DOHH2 (cell line): ENCODE results near the gene ZNF8.

Experiments used
- H3F3A ChIP-seq: fragments of 200-600 bp; sonication (generic), shearing (Covaris generic); 2 replicates; pipeline ENCODE4 v1.6.0; 2016; ENCODE audit warnings: antibody characterized with exemption, mild to moderate bottlenecking; ENCODE audit not compliant: control insufficient read depth, insufficient read depth
- H3K27ac ChIP-seq: fragments of 200-600 bp; sonication (generic); 2 replicates; pipeline ENCODE4 v1.5.1; 2014; ENCODE audit warnings: low read depth, mild to moderate bottlenecking, low read length, moderate library complexity
- H3K27me3 ChIP-seq: fragments of 200-600 bp; sonication (generic); 2 replicates; pipeline ENCODE4 v1.6.1; 2014; ENCODE audit warnings: mild to moderate bottlenecking, low read length, mixed read lengths; ENCODE audit not compliant: control insufficient read depth
- H3K36me3 ChIP-seq: fragments of 200-600 bp; sonication (generic); 2 replicates; pipeline ENCODE4 v1.6.1; 2014; ENCODE audit warnings: mild to moderate bottlenecking, low read length, moderate library complexity, mixed read lengths; ENCODE audit not compliant: control insufficient read depth
- H3K4me1 ChIP-seq: fragments of 200-600 bp; sonication (generic); 2 replicates; pipeline ENCODE4 v1.6.1; 2014; ENCODE audit warnings: mild to moderate bottlenecking, low read length, mixed read lengths; ENCODE audit not compliant: control insufficient read depth
- H3K4me2 ChIP-seq: fragments of 200-600 bp; sonication (generic); 2 replicates; pipeline ENCODE4 v1.6.0; 2014; ENCODE audit warnings: mild to moderate bottlenecking, low read length, moderate library complexity
- H3K4me3 ChIP-seq: fragments of 200-600 bp; sonication (generic); 2 replicates; pipeline ENCODE4 v1.5.1; 2014; ENCODE audit warnings: mild to moderate bottlenecking, low read length, mixed read lengths
- H3K79me2 ChIP-seq: fragments of 200-600 bp; sonication (generic); 2 replicates; pipeline ENCODE4 v1.6.1; 2014; ENCODE audit warnings: mild to moderate bottlenecking, low read length, mixed read lengths; ENCODE audit not compliant: control insufficient read depth
- H3K9me2 ChIP-seq: fragments of 200-600 bp; sonication (generic); replicated peaks from 2 replicates; pipeline ENCODE4 v1.6.1; 2014; ENCODE audit warnings: mild to moderate bottlenecking, low read length, mixed read lengths; ENCODE audit not compliant: control insufficient read depth
- H3K9me3 ChIP-seq: fragments of 200-600 bp; sonication (generic); 2 replicates; pipeline ENCODE4 v1.6.1; 2014; ENCODE audit warnings: antibody characterized with exemption, low read length, mixed read lengths; ENCODE audit not compliant: control insufficient read depth, insufficient read depth
- H4K20me1 ChIP-seq: fragments of 200-600 bp; sonication (generic); 2 replicates; pipeline ENCODE4 v1.6.0; 2014; ENCODE audit warnings: low read depth, mild to moderate bottlenecking, antibody characterized with exemption, low read length, moderate library complexity; ENCODE audit not compliant: control insufficient read depth, insufficient read depth
- EZH2phosphoT487 ChIP-seq: fragments of 200-600 bp; sonication (generic); IDR thresholded peaks from 2 replicates; pipeline ENCODE4 v1.6.1; 2017; ENCODE audit warnings: borderline replicate concordance, mild to moderate bottlenecking, antibody characterized with exemption, low read length, moderate library complexity, mixed read lengths
- TF ChIP-seq, protein P1 (sequence below): fragments of 200-600 bp; sonication (generic); IDR thresholded peaks from one replicate; pipeline ENCODE4 v1.5.1; 2014; ENCODE audit warnings: antibody characterized with exemption, mild to moderate bottlenecking, low read depth, low read length; ENCODE audit not compliant: poor library complexity, severe bottlenecking

The ZNF8 gene

DNA sequence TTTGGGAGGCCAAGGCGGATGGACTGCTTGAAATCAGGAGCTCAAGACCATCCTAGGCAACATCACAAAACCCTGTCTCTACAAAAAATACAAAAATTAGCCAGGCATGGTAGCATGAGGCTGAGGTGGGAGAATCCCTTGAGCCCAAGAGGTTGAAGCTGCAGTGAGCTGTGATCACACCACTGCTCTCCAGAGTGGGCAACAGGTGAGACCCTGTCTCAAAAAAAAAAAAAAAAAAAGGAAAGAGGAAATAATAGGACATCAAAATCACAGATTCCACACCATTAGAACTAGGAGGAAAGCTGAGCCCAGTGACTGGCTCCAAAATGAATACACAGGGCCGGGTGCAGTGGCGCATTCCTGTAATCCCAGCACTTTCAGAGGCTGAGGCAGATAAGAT lies 3.2 kb upstream of the ZNF8 start:
- no peaks in the 10 kb centered on the region for H3K9me2 ChIP-seq
- H3K36me3 ChIP-seq: peaks cover 13% of the 10 kb centered on the region
- H3F3A ChIP-seq: no peaks in the 10 kb centered on the region
- no peak overlapping the region for H3K4me3 ChIP-seq
- H3K9me3 ChIP-seq: peaks cover 23% of the 10 kb centered on the region
- no peak for TF ChIP-seq EZH2phosphoT487
- TF ChIP-seq, protein P1, sequence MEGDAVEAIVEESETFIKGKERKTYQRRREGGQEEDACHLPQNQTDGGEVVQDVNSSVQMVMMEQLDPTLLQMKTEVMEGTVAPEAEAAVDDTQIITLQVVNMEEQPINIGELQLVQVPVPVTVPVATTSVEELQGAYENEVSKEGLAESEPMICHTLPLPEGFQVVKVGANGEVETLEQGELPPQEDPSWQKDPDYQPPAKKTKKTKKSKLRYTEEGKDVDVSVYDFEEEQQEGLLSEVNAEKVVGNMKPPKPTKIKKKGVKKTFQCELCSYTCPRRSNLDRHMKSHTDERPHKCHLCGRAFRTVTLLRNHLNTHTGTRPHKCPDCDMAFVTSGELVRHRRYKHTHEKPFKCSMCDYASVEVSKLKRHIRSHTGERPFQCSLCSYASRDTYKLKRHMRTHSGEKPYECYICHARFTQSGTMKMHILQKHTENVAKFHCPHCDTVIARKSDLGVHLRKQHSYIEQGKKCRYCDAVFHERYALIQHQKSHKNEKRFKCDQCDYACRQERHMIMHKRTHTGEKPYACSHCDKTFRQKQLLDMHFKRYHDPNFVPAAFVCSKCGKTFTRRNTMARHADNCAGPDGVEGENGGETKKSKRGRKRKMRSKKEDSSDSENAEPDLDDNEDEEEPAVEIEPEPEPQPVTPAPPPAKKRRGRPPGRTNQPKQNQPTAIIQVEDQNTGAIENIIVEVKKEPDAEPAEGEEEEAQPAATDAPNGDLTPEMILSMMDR: no peak
- H3K4me1 ChIP-seq: peaks cover 13% of the 10 kb centered on the region
- no peak overlapping the region for H3K4me2 ChIP-seq
- H3K79me2 ChIP-seq: peaks cover 21% of the 10 kb centered on the region
- H3K27ac ChIP-seq: no peak overlapping the region
- no peaks in the 10 kb centered on the region for H4K20me1 ChIP-seq
- H3K27me3 ChIP-seq: no peaks in the 10 kb centered on the region

DNA sequence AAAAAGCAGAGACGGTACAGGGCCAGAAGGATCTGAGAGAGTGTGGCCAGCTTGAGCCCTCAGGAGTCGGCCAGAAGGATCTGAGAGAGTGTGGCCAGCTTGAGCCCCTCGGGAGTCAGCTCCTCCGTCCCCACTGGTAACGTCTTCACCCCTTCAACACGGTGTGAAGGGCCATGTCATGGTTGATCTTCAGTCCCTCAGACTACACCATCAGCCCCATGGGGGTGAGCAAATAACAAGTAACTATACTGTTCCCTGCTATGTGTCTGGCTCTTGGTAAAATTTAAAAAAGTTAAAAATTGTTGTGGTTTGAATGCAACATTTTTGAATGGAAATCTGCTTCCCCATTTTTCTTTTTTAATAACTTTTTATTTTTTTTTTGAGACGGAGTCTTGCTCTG lies 1.6 kb upstream of the ZNF8 start:
- H3K4me3 ChIP-seq: no peak overlapping the region
- H3K27me3 ChIP-seq: no peaks in the 10 kb centered on the region
- no peak overlapping the region for H3K4me2 ChIP-seq

DNA sequence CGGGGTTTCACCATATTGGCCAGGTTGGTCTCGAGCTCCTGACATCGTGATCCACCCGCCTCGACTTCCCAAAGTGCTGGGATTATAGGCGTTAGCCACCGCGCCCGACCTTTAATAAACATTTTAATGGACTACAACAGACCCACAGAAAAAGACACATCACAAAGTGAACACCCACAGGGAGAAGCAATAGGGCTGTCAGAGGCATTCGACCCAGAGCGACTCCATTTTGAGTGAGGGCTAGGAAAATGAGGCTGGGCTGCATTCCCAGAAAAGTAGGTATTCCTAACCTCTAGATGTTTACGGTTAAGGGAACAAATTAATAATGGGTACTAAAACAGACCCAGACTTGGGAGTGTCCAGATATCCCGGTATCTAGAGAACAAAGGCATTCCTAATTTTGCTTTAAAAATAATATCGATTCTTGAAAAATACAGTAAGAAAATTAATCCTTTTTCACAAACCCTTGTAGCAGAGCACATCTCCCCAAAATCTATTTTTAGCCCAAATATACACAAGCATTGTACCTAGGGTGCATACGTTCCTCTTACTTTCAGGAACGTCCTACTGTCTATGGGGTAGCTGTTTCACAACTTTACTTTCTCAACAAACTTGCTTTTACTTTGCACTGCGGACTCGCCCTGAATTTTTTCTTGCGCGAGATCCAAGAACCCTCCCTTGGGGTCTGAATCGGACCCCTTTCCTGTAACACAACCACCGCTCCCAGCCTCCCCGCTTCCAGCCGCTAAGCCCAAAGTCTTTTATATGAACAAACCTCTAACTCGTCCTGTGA lies 811 bp upstream of the ZNF8 start:
- Histone ChIP-seq H4K20me1 (no peaks in the 10 kb centered on the region), H3K36me3 (peaks cover 22% of the 10 kb centered on the region), H3K9me3 (peaks cover 11% of the 10 kb centered on the region), H3K79me2 (peaks cover 32% of the 10 kb centered on the region), H3F3A (no peaks in the 10 kb centered on the region), H3K4me2 (peak overlapping the region; percentile 72), H3K4me3 (peak overlapping the region; percentile 83), H3K27ac (peak overlapping the region; percentile 50), H3K4me1 (peaks cover 13% of the 10 kb centered on the region), H3K9me2 (no peaks in the 10 kb centered on the region), H3K27me3 (no peaks in the 10 kb centered on the region)
- TF ChIP-seq, protein P1: no peak
- no peak for TF ChIP-seq EZH2phosphoT487

More for the DNA sequence above, 1.6 kb upstream of the ZNF8 start:
- Histone ChIP-seq H3K9me2 (no peaks in the 10 kb centered on the region), H4K20me1 (no peaks in the 10 kb centered on the region), H3K4me1 (peaks cover 13% of the 10 kb centered on the region), H3K27ac (no peak overlapping the region), H3K9me3 (peaks cover 12% of the 10 kb centered on the region), H3K79me2 (peaks cover 32% of the 10 kb centered on the region), H3K36me3 (peaks cover 22% of the 10 kb centered on the region), H3F3A (no peaks in the 10 kb centered on the region)
- TF ChIP-seq, protein P1: no peak
- no peak for TF ChIP-seq EZH2phosphoT487
